GM10847 (cell line): Measurements from ENCODE around the gene STPG3.
A peak's percentile ranks its signal among the peaks of the same experiment; 100 is the strongest.

ENCODE experiments used
- POLR2A ChIP-seq: IDR thresholded peaks from 2 replicates; pipeline ENCODE4 v1.6.1; 2011; ENCODE audit not compliant: insufficient read length; ENCODE audit errors: extremely low read depth

Gene STPG3

GRCh38 chr9:137251194-137251461, at the start of gene STPG3:
Gene STPG3, plus strand, starts transcription at chr9:137251286. Its CDS starts 1 bp downstream, at chr9:137251287.
- no peak for TF ChIP-seq POLR2A

GRCh38 chr9:137202966-137203365, 48.1 kb upstream of the STPG3 start:
- TF ChIP-seq POLR2A: no peak

DNA sequence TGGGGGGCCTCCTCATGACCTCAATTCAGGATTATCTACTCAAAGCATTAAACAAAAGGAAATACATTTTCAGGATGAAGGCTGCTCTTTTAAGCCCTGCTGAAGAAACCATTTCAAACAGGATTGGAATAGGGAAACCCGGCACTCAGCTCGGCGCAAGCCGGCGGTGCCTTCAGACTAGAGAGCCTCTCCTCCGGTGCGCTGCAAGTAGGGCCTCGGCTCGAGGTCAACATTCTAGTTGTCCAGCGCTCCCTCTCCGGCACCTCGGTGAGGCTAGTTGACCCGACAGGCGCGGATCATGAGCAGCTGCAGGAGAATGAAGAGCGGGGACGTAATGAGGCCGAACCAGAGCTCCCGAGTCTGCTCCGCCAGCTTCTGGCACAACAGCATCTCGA, 46.4 kb upstream of the STPG3 start:
- no peak for TF ChIP-seq POLR2A

- TF ChIP-seq POLR2A: peak; percentile 90
These were observed 45.7 kb upstream of the STPG3 start, which contains the start of the genes NDOR1 and TMEM203 for GRCh38 chr9:137205126-137206069. Gene NDOR1, plus strand, starts transcription at chr9:137205700. Its CDS starts 78 bp downstream, at chr9:137205778. Gene TMEM203, minus strand, starts transcription at chr9:137205648. Its CDS starts 234 bp downstream, at chr9:137205414.

- no peak for TF ChIP-seq POLR2A
These were observed 44.5 kb upstream of the STPG3 start for GRCh38 chr9:137206602-137207001.

GRCh38 chr9:137211532-137211931, 39.6 kb upstream of the STPG3 start:
- no peak for TF ChIP-seq POLR2A

GRCh38 chr9:137212520-137212919, 38.6 kb upstream of the STPG3 start:
- TF ChIP-seq POLR2A: no peak

GRCh38 chr9:137213160-137214060, 37.7 kb upstream of the STPG3 start:
- TF ChIP-seq POLR2A: no peak

GRCh38 chr9:137214620-137215019, 36.5 kb upstream of the STPG3 start:
- no peak for TF ChIP-seq POLR2A

DNA sequence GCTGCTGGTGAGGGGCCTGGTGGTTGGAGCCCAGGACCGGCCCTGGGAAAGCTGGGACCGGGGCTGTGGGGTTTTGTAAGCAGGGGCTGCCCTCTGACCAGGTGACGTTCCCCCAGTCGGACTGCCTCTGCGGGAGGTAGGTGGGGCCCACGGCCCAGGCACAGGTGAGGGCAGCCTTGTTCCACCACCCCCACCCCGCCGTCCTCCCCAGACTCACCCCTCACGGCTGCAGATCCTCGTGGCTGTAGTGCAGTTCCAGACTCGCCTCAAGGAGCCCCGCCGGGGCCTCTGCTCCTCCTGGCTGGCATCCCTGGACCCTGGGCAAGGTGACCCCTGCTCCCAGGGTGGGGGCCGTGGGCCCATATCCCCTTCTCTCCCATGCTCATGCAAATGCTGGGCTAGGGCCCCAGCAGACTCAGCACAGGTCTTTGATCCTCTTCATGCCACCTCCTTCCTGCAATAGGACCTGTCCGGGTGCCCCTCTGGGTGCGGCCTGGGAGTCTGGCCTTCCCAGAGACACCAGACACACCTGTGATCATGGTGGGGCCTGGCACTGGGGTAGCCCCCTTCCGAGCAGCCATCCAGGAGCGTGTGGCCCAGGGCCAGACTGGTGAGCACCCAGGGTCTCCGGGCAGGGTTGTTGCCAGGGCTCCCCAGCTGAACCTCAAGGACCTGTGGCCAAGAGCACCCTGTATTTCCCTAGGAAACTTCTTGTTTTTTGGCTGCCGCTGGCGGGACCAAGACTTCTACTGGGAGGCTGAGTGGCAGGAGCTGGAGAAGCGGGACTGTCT, 35.7 kb upstream of the STPG3 start:
- no peak for TF ChIP-seq POLR2A

GRCh38 chr9:137216188-137216965, 34.7 kb upstream of the STPG3 start:
- no peak for TF ChIP-seq POLR2A

- TF ChIP-seq POLR2A: no peak
These were observed 33.5 kb upstream of the STPG3 start for GRCh38 chr9:137217276-137218211.

- no peak for TF ChIP-seq POLR2A
These were observed 32.8 kb upstream of the STPG3 start for GRCh38 chr9:137218212-137218753.

- TF ChIP-seq POLR2A: no peak
These were observed 32.3 kb upstream of the STPG3 start for GRCh38 chr9:137218754-137219271.
